ENCODE measurements around the gene UGT1A6. TPM values are rescaled to one million over a fixed set of nuclear protein-coding genes. Genes with fewer than 3 reads are reported as not detected.

UGT1A6 gene
- total RNA-seq, 6 experiments from 2014 or later = 79.4 to 315 (median 139) TPM

- Histone ChIP-seq H3K27ac (no peak overlapping the region), H3K4me3 (no peak overlapping the region), H3K36me3 (no peaks in the 10 kb centered on the region), H3K27me3 (no peaks in the 10 kb centered on the region), H3K4me1 (peaks cover 0 to 7% (median 0%) of the 10 kb centered on the region in 4 donors), H3K9me3 (no peaks in the 10 kb centered on the region)
- TF ChIP-seq POLR2A (IDR thresholded peaks at IDR 0.05) (no peak), CTCF (IDR thresholded peaks at IDR 0.05) (no peak)
- WGBS (ENCODE audit: insufficient coverage, low coverage, low lambda C conversion rate, missing lambda C conversion rate) = 100% methylated on average over 1 of the region's 3 CpGs
- no peak for ATAC-seq
- intact Hi-C loops (cut with DNase I) = no loop called here
- DNase-seq = no peak
These were observed 120.8 kb downstream of the UGT1A6 start for GRCh38 chr2:233813236-233814055.

- peaks cover 0 to 13% (median 0%) of the 10 kb centered on the region in 4 donors for H3K4me1 ChIP-seq
- DNase-seq (peak in 1 of 3 donors; percentile 20), ATAC-seq (no peak)
- 85% methylated on average over 2 of the region's 2 CpGs for WGBS (ENCODE audit: insufficient coverage, low coverage, low lambda C conversion rate, missing lambda C conversion rate)
- intact Hi-C loops (cut with DNase I) = no loop called here
- H3K27me3 ChIP-seq = no peaks in the 10 kb centered on the region
- H3K27ac ChIP-seq = no peak overlapping the region
- no peak overlapping the region for H3K4me3 ChIP-seq
- H3K36me3 ChIP-seq = no peaks in the 10 kb centered on the region
- TF ChIP-seq CTCF (IDR thresholded peaks at IDR 0.05) (no peak), POLR2A (IDR thresholded peaks at IDR 0.05) (no peak)
- no peaks in the 10 kb centered on the region for H3K9me3 ChIP-seq
These were observed 121.6 kb downstream of the UGT1A6 start for GRCh38 chr2:233814056-233814835.

GRCh38 chr2:233815861-233816260 lies 123.2 kb downstream of the UGT1A6 start:
- ATAC-seq = no peak
- intact Hi-C loops (cut with DNase I) = no loop called here

GRCh38 chr2:233816334-233816733 lies 123.6 kb downstream of the UGT1A6 start:
- peak in 2 of 3 donors; percentile 11 to 27 for DNase-seq
- 56% methylated on average over 2 of the region's 2 CpGs for WGBS (ENCODE audit: insufficient coverage, low coverage, low lambda C conversion rate, missing lambda C conversion rate)

More at GRCh38 chr2:233815861-233816260, 123.2 kb downstream of the UGT1A6 start:
- H3K9me3 ChIP-seq = no peaks in the 10 kb centered on the region
- no peak overlapping the region for H3K27ac ChIP-seq
- 88% methylated on average over 6 of the region's 6 CpGs for WGBS (ENCODE audit: insufficient coverage, low coverage, low lambda C conversion rate, missing lambda C conversion rate)
- DNase-seq = no peak
- H3K36me3 ChIP-seq = no peaks in the 10 kb centered on the region
- no peaks in the 10 kb centered on the region for H3K27me3 ChIP-seq
- H3K4me1 ChIP-seq = peaks cover 0 to 13% (median 0%) of the 10 kb centered on the region in 4 donors
- no peak overlapping the region for H3K4me3 ChIP-seq
- TF ChIP-seq POLR2A (IDR thresholded peaks at IDR 0.05) = no peak
- no peak for TF ChIP-seq CTCF (IDR thresholded peaks at IDR 0.05)

More at GRCh38 chr2:233816334-233816733, 123.6 kb downstream of the UGT1A6 start:
- TF ChIP-seq CTCF (IDR thresholded peaks at IDR 0.05) (no peak), POLR2A (IDR thresholded peaks at IDR 0.05) (no peak)
- H3K27ac ChIP-seq = no peak overlapping the region
- intact Hi-C loops (cut with DNase I) = no loop called here
- H3K4me3 ChIP-seq = no peak overlapping the region
- no peaks in the 10 kb centered on the region for H3K36me3 ChIP-seq
- no peak for ATAC-seq
- H3K27me3 ChIP-seq = no peaks in the 10 kb centered on the region
- H3K9me3 ChIP-seq = no peaks in the 10 kb centered on the region
- peaks cover 0 to 13% (median 0%) of the 10 kb centered on the region in 4 donors for H3K4me1 ChIP-seq

Data from right lobe of liver (tissue), 6 donors.